Endothelial cell of umbilical vein (primary cell): Measurements from ENCODE around the gene TKTL1. TPM values are rescaled to one million over a fixed set of nuclear protein-coding genes. Genes with fewer than 3 reads are reported as not detected.

Source experiments
- BruUV-seq: library from RNA; stranded (reverse); fragments of 400-500 nt; replicated peaks from 2 replicates; lab custom pipeline; 2021; lab: Mats Ljungman, UMichigan
- CTCF ChIA-PET: fragments of 300-600, 350-600 bp; sonication (Branson Sonifier 250); formaldehyde crosslinking; loops from one replicate; lab custom pipeline; 2021; ENCODE audit warnings: antibody characterized with exemption, inconsistent platforms; lab: Charles Lee
- POLR2A ChIA-PET: fragments of 300-600, 350-600 bp; sonication (Branson Sonifier 250); formaldehyde crosslinking; loops from one replicate; lab custom pipeline; 2021; ENCODE audit warnings: antibody characterized with exemption, inconsistent platforms; lab: Charles Lee
- DNase-seq: peaks from one replicate; pipeline ENCODE4 v3.0.0-alpha.2; 2011; ENCODE audit warnings: low read depth, low spot score
- FAIRE-seq: peaks from 2 replicates; lab custom pipeline; 2011; peaks lifted over from hg19 to GRCh38; lab: Jason Lieb, UNC
- H2AFZ ChIP-seq: 2 replicates; pipeline ENCODE4 v1.6.0; 2012; ENCODE audit warnings: low read depth, low read length, control low read depth, inconsistent platforms
- H3K27ac ChIP-seq: 2 replicates; pipeline ENCODE4 v1.5.1; 2011; ENCODE audit warnings: low read depth, mild to moderate bottlenecking, control low read depth, low read length, moderate library complexity; ENCODE audit not compliant: insufficient read depth
- H3K27me3 ChIP-seq, 2 experiments: 2 replicates each; pipeline versions ENCODE4 v1.6.0 to v1.6.1; 2011; ENCODE audit warnings: low read length in 2 of 2, mixed read lengths in 1 of 2; ENCODE audit not compliant: control insufficient read depth in 2 of 2, insufficient read depth in 2 of 2
- H3K36me3 ChIP-seq, 2 experiments: 2 replicates in 1 of 2; 3 replicates in 1 of 2; pipeline ENCODE4 v1.5.1; 2011; ENCODE audit warnings: low read length in 2 of 2, mild to moderate bottlenecking in 1 of 2, moderate library complexity in 1 of 2; ENCODE audit not compliant: control insufficient read depth in 2 of 2, insufficient read depth in 2 of 2; ENCODE audit errors: extremely low read depth in 1 of 2
- H3K4me1 ChIP-seq: 3 replicates; pipeline ENCODE4 v1.5.1; 2011; ENCODE audit warnings: mild to moderate bottlenecking, low read length; ENCODE audit not compliant: control insufficient read depth, insufficient read depth; ENCODE audit errors: extremely low read depth
- H3K4me2 ChIP-seq: 2 replicates; pipeline ENCODE4 v1.6.1; 2011; ENCODE audit warnings: low read length, control low read depth, mixed read lengths; ENCODE audit not compliant: insufficient read depth
- H3K4me3 ChIP-seq, 3 experiments: fragments of 200-600 bp in 1 of 3; sonication (generic), shearing (Covaris generic) in 1 of 3; replicated peaks in 1 of 3; 2 replicates each; pipeline ENCODE4 v1.5.1; 2011 to 2016; ENCODE audit warnings: control low read depth in 3 of 3, low read length in 3 of 3, mild to moderate bottlenecking in 2 of 3, inconsistent platforms in 1 of 3, low read depth in 1 of 3, moderate library complexity in 1 of 3; ENCODE audit not compliant: insufficient read depth in 1 of 3
- H3K79me2 ChIP-seq: 2 replicates; pipeline ENCODE4 v1.6.0; 2012; ENCODE audit warnings: low read length, inconsistent platforms; ENCODE audit not compliant: control insufficient read depth, insufficient read depth
- H3K9ac ChIP-seq: replicated peaks from 2 replicates; pipeline ENCODE3; 2011; ENCODE audit warnings: low read length, control low read depth; ENCODE audit not compliant: insufficient read depth; ENCODE audit errors: extremely low read depth
- H3K9me1 ChIP-seq: replicated peaks from 3 replicates; pipeline ENCODE4 v1.6.0; 2011; ENCODE audit warnings: mild to moderate bottlenecking, low read length; ENCODE audit not compliant: control insufficient read depth, insufficient read depth; ENCODE audit errors: extremely low read depth
- H3K9me3 ChIP-seq: replicated peaks from 2 replicates; pipeline ENCODE4 v1.5.1; 2012; ENCODE audit warnings: low read length, inconsistent platforms; ENCODE audit not compliant: control insufficient read depth, insufficient read depth
- H4K20me1 ChIP-seq: replicated peaks from 2 replicates; pipeline ENCODE3; 2011; ENCODE audit warnings: mild to moderate bottlenecking, low read length; ENCODE audit not compliant: control insufficient read depth, insufficient read depth; ENCODE audit errors: extremely low read depth
- EZH2 ChIP-seq: IDR thresholded peaks from 2 replicates; pipeline ENCODE4 v1.6.1; 2012; ENCODE audit warnings: borderline replicate concordance, low read depth, mild to moderate bottlenecking, moderate library complexity, low read length, inconsistent platforms; ENCODE audit not compliant: severe bottlenecking
- FOS ChIP-seq: IDR thresholded peaks from 2 replicates; pipeline ENCODE4 v1.6.1; 2011; ENCODE audit warnings: mild to moderate bottlenecking, low read length, moderate library complexity, borderline replicate concordance; ENCODE audit not compliant: insufficient read depth
- GATA2 ChIP-seq: IDR thresholded peaks from 2 replicates; pipeline ENCODE4 v1.7.0; 2011; ENCODE audit warnings: low read depth, mild to moderate bottlenecking, moderate library complexity, mixed read lengths, low read length; ENCODE audit not compliant: insufficient read length, insufficient read depth
- JUN ChIP-seq: IDR thresholded peaks from 2 replicates; pipeline ENCODE4 v1.6.1; 2011; ENCODE audit warnings: borderline replicate concordance, low read depth; ENCODE audit not compliant: insufficient read length, insufficient read depth
- MYC ChIP-seq: IDR thresholded peaks from one replicate; pipeline ENCODE4 v1.6.1; 2011; ENCODE audit warnings: mild to moderate bottlenecking, low read depth, low read length
- POLR2A ChIP-seq: IDR thresholded peaks from 2 replicates; pipeline ENCODE4 v1.6.1; 2012; ENCODE audit warnings: low read depth, mild to moderate bottlenecking, control low read depth, low read length
- POLR2AphosphoS5 ChIP-seq: IDR thresholded peaks from 2 replicates; pipeline ENCODE4 v1.6.1; 2012; ENCODE audit warnings: low read depth, mild to moderate bottlenecking, control low read depth, low read length, moderate library complexity; ENCODE audit not compliant: insufficient read depth
- dilution Hi-C: fragments of 300-500 bp; cut with MboI; formaldehyde crosslinking; loops from one replicate; pipeline ENCODE4 v1.15.0; 2019; ENCODE audit warnings: low sequenced_read_pairs; ENCODE audit not compliant: extremely low pct_ligation_motif_present
- intact Hi-C: fragments of 100-400 bp; cut with micrococcal nuclease; formaldehyde crosslinking; loops from one replicate; pipeline ENCODE4 v1.10.0; 2022
- polyA plus RNA-seq, 4 experiments: library from polyadenylated mRNA; depleted of rRNA in 3 of 4; stranded (reverse) in 3 of 4; unstranded in 1 of 4; fragments of >200 nt; gene quantifications; 2 replicates each; pipeline versions ENCODE4 v1.2.1 to v1.2.3, GENCODE V29; 2011 to 2012; ENCODE audit warnings: missing spikeins in 1 of 4
- total RNA-seq: library from RNA; stranded (reverse); gene quantifications from 2 replicates; pipeline ENCODE4 v1.2.3, GENCODE V29; 2021
- TF ChIP-seq, protein P1 (sequence below): IDR thresholded peaks from 2 replicates; pipeline ENCODE4 v1.6.1; 2011; ENCODE audit not compliant: insufficient read depth, insufficient read length

The TKTL1 gene
- total and polyA plus RNA-seq, 2 donors (not counting 3 experiments of a cell fraction or from before 2014, with no cell fraction given): 0.03 TPM; not detected in 1

DNA sequence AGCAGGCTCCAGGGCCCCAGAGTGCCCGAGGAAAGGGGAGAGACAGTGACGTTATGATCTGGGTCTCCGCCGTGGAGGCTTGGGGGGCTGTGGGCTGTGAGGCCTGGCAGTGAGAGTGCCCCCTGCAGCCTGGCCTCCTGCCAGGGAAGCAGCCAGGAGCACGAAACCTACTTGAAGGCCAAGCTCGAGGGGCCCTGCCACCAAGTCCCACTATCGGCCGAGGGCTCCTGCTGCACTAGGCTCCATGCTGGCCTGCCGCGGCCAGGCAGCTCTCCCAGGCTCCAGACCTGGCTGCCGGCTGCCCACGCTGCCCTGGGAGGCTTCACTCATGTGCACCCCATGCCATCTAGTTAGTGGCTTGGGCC is 60.2 kb downstream of the TKTL1 start:
- H3K9me1 ChIP-seq: no peaks in the 10 kb centered on the region
- intact Hi-C loops (no loop called here), dilution Hi-C loops (no loop called here)
- no peak overlapping the region for H3K27ac ChIP-seq
- no peaks in the 10 kb centered on the region for H3K4me1 ChIP-seq
- H3K4me3 ChIP-seq: no peak overlapping the region
- H4K20me1 ChIP-seq: no peaks in the 10 kb centered on the region
- ChIA-PET POLR2A (no interaction called here), CTCF (interaction anchor here (1.4 kb wide), 1 partner anchor 15 kb away, joined by 4 read pairs; no protein-coding TSS in a partner anchor)
- BruUV-seq: no TSS peak
- peaks cover 41% of the 10 kb centered on the region for H3K79me2 ChIP-seq
- H3K27me3 ChIP-seq: no peaks in the 10 kb centered on the region
- no peak overlapping the region for H2AFZ ChIP-seq
- DNase-seq (no peak), FAIRE-seq (no peak)
- no peak overlapping the region for H3K4me2 ChIP-seq
- H3K36me3 ChIP-seq: peaks cover 15 to 98% of the 10 kb centered on the region in 2 experiments
- no peaks in the 10 kb centered on the region for H3K9me3 ChIP-seq
- TF ChIP-seq MYC (no peak), POLR2A (peak; percentile 34)
- TF ChIP-seq, protein P1, sequence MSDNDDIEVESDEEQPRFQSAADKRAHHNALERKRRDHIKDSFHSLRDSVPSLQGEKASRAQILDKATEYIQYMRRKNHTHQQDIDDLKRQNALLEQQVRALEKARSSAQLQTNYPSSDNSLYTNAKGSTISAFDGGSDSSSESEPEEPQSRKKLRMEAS: no peak
- no peak overlapping the region for H3K9ac ChIP-seq

- intact Hi-C loops (no loop called here), dilution Hi-C loops (no loop called here)
- FAIRE-seq (no peak), DNase-seq (no peak)
- Histone ChIP-seq H4K20me1 (no peaks in the 10 kb centered on the region), H3K9me3 (no peaks in the 10 kb centered on the region), H3K27me3 (no peaks in the 10 kb centered on the region), H3K4me2 (no peak overlapping the region), H3K27ac (no peak overlapping the region), H3K79me2 (peaks cover 46% of the 10 kb centered on the region), H3K4me3 (no peak overlapping the region), H3K9ac (no peak overlapping the region), H3K4me1 (no peaks in the 10 kb centered on the region), H2AFZ (no peak overlapping the region), H3K9me1 (no peaks in the 10 kb centered on the region), H3K36me3 (peaks cover 17 to 96% of the 10 kb centered on the region in 2 experiments)
- no TSS peak for BruUV-seq
- ChIA-PET POLR2A (no interaction called here), CTCF (no interaction called here)
- TF ChIP-seq MYC (no peak), POLR2A (no peak), POLR2AphosphoS5 (no peak), FOS (no peak), JUN (no peak), EZH2 (no peak), GATA2 (no peak)
Observed at GRCh38 chrX:154356596-154356995, 61.0 kb downstream of the TKTL1 start.
